Endothelial cell of umbilical vein (primary cell): ENCODE data around the gene SETD9. TPM values are rescaled to one million over a fixed set of nuclear protein-coding genes. Genes with fewer than 3 reads are reported as not detected.

Experiments
- BruUV-seq: library from RNA; stranded (reverse); fragments of 400-500 nt; replicated peaks from 2 replicates; lab custom pipeline; 2021; lab: Mats Ljungman, UMichigan
- CTCF ChIA-PET: fragments of 300-600, 350-600 bp; sonication (Branson Sonifier 250); formaldehyde crosslinking; loops from one replicate; lab custom pipeline; 2021; ENCODE audit warnings: antibody characterized with exemption, inconsistent platforms; lab: Charles Lee
- POLR2A ChIA-PET: fragments of 300-600, 350-600 bp; sonication (Branson Sonifier 250); formaldehyde crosslinking; loops from one replicate; lab custom pipeline; 2021; ENCODE audit warnings: antibody characterized with exemption, inconsistent platforms; lab: Charles Lee
- DNase-seq: peaks from one replicate; pipeline ENCODE4 v3.0.0-alpha.2; 2011; ENCODE audit warnings: low read depth, low spot score
- FAIRE-seq: peaks from 2 replicates; lab custom pipeline; 2011; peaks lifted over from hg19 to GRCh38; lab: Jason Lieb, UNC
- H2AFZ ChIP-seq: 2 replicates; pipeline ENCODE4 v1.6.0; 2012; ENCODE audit warnings: low read depth, low read length, control low read depth, inconsistent platforms
- H3K27ac ChIP-seq: 2 replicates; pipeline ENCODE4 v1.5.1; 2011; ENCODE audit warnings: low read depth, mild to moderate bottlenecking, control low read depth, low read length, moderate library complexity; ENCODE audit not compliant: insufficient read depth
- H3K27me3 ChIP-seq, 2 experiments: 2 replicates each; pipeline versions ENCODE4 v1.6.0 to v1.6.1; 2011; ENCODE audit warnings: low read length in 2 of 2, mixed read lengths in 1 of 2; ENCODE audit not compliant: control insufficient read depth in 2 of 2, insufficient read depth in 2 of 2
- H3K36me3 ChIP-seq, 2 experiments: 2 replicates in 1 of 2; 3 replicates in 1 of 2; pipeline ENCODE4 v1.5.1; 2011; ENCODE audit warnings: low read length in 2 of 2, mild to moderate bottlenecking in 1 of 2, moderate library complexity in 1 of 2; ENCODE audit not compliant: control insufficient read depth in 2 of 2, insufficient read depth in 2 of 2; ENCODE audit errors: extremely low read depth in 1 of 2
- H3K4me1 ChIP-seq: 3 replicates; pipeline ENCODE4 v1.5.1; 2011; ENCODE audit warnings: mild to moderate bottlenecking, low read length; ENCODE audit not compliant: control insufficient read depth, insufficient read depth; ENCODE audit errors: extremely low read depth
- H3K4me2 ChIP-seq: 2 replicates; pipeline ENCODE4 v1.6.1; 2011; ENCODE audit warnings: low read length, control low read depth, mixed read lengths; ENCODE audit not compliant: insufficient read depth
- H3K4me3 ChIP-seq, 3 experiments: fragments of 200-600 bp in 1 of 3; sonication (generic), shearing (Covaris generic) in 1 of 3; replicated peaks in 1 of 3; 2 replicates each; pipeline ENCODE4 v1.5.1; 2011 to 2016; ENCODE audit warnings: control low read depth in 3 of 3, low read length in 3 of 3, mild to moderate bottlenecking in 2 of 3, inconsistent platforms in 1 of 3, low read depth in 1 of 3, moderate library complexity in 1 of 3; ENCODE audit not compliant: insufficient read depth in 1 of 3
- H3K79me2 ChIP-seq: 2 replicates; pipeline ENCODE4 v1.6.0; 2012; ENCODE audit warnings: low read length, inconsistent platforms; ENCODE audit not compliant: control insufficient read depth, insufficient read depth
- H3K9ac ChIP-seq: replicated peaks from 2 replicates; pipeline ENCODE3; 2011; ENCODE audit warnings: low read length, control low read depth; ENCODE audit not compliant: insufficient read depth; ENCODE audit errors: extremely low read depth
- H3K9me1 ChIP-seq: replicated peaks from 3 replicates; pipeline ENCODE4 v1.6.0; 2011; ENCODE audit warnings: mild to moderate bottlenecking, low read length; ENCODE audit not compliant: control insufficient read depth, insufficient read depth; ENCODE audit errors: extremely low read depth
- H3K9me3 ChIP-seq: replicated peaks from 2 replicates; pipeline ENCODE4 v1.5.1; 2012; ENCODE audit warnings: low read length, inconsistent platforms; ENCODE audit not compliant: control insufficient read depth, insufficient read depth
- H4K20me1 ChIP-seq: replicated peaks from 2 replicates; pipeline ENCODE3; 2011; ENCODE audit warnings: mild to moderate bottlenecking, low read length; ENCODE audit not compliant: control insufficient read depth, insufficient read depth; ENCODE audit errors: extremely low read depth
- CTCF ChIP-seq, 2 donors: IDR thresholded peaks; 1 replicate in 1 of 2; 2 replicates in 1 of 2; pipeline ENCODE4 v1.5.1; 2011; ENCODE audit warnings: low read length in 2 of 2, mild to moderate bottlenecking in 2 of 2, moderate library complexity in 2 of 2, control low read depth in 1 of 2, inconsistent platforms in 1 of 2, low read depth in 1 of 2; ENCODE audit not compliant: insufficient read depth in 1 of 2; ENCODE audit errors: extremely low read depth in 1 of 2
- EZH2 ChIP-seq: IDR thresholded peaks from 2 replicates; pipeline ENCODE4 v1.6.1; 2012; ENCODE audit warnings: borderline replicate concordance, low read depth, mild to moderate bottlenecking, moderate library complexity, low read length, inconsistent platforms; ENCODE audit not compliant: severe bottlenecking
- FOS ChIP-seq: IDR thresholded peaks from 2 replicates; pipeline ENCODE4 v1.6.1; 2011; ENCODE audit warnings: mild to moderate bottlenecking, low read length, moderate library complexity, borderline replicate concordance; ENCODE audit not compliant: insufficient read depth
- GATA2 ChIP-seq: IDR thresholded peaks from 2 replicates; pipeline ENCODE4 v1.7.0; 2011; ENCODE audit warnings: low read depth, mild to moderate bottlenecking, moderate library complexity, mixed read lengths, low read length; ENCODE audit not compliant: insufficient read length, insufficient read depth
- JUN ChIP-seq: IDR thresholded peaks from 2 replicates; pipeline ENCODE4 v1.6.1; 2011; ENCODE audit warnings: borderline replicate concordance, low read depth; ENCODE audit not compliant: insufficient read length, insufficient read depth
- MAX ChIP-seq: IDR thresholded peaks from 2 replicates; pipeline ENCODE4 v1.6.1; 2011; ENCODE audit not compliant: insufficient read depth, insufficient read length
- MYC ChIP-seq: IDR thresholded peaks from one replicate; pipeline ENCODE4 v1.6.1; 2011; ENCODE audit warnings: mild to moderate bottlenecking, low read depth, low read length
- POLR2A ChIP-seq: IDR thresholded peaks from 2 replicates; pipeline ENCODE4 v1.6.1; 2012; ENCODE audit warnings: low read depth, mild to moderate bottlenecking, control low read depth, low read length
- POLR2AphosphoS5 ChIP-seq: IDR thresholded peaks from 2 replicates; pipeline ENCODE4 v1.6.1; 2012; ENCODE audit warnings: low read depth, mild to moderate bottlenecking, control low read depth, low read length, moderate library complexity; ENCODE audit not compliant: insufficient read depth
- dilution Hi-C: fragments of 300-500 bp; cut with MboI; formaldehyde crosslinking; loops from one replicate; pipeline ENCODE4 v1.15.0; 2019; ENCODE audit warnings: low sequenced_read_pairs; ENCODE audit not compliant: extremely low pct_ligation_motif_present
- intact Hi-C: fragments of 100-400 bp; cut with micrococcal nuclease; formaldehyde crosslinking; loops from one replicate; pipeline ENCODE4 v1.10.0; 2022
- polyA plus RNA-seq, 4 experiments: library from polyadenylated mRNA; depleted of rRNA in 3 of 4; stranded (reverse) in 3 of 4; unstranded in 1 of 4; fragments of >200 nt; gene quantifications; 2 replicates each; pipeline versions ENCODE4 v1.2.1 to v1.2.3, GENCODE V29; 2011 to 2012; ENCODE audit warnings: missing spikeins in 1 of 4
- total RNA-seq: library from RNA; stranded (reverse); gene quantifications from 2 replicates; pipeline ENCODE4 v1.2.3, GENCODE V29; 2021

SETD9 gene
- total and polyA plus RNA-seq, 2 donors (not counting 3 experiments of a cell fraction or from before 2014, with no cell fraction given) = 7.1 to 7.9 TPM

- BruUV-seq = no TSS peak
- ChIA-PET CTCF (interaction anchor here (0.9 to 1.4 kb wide), 4 partner anchors 8 to 36 kb away, joined by 3 read pairs; partner anchors contain the start of gene SETD9), POLR2A (no interaction called here)
- H3K9me3 ChIP-seq = no peaks in the 10 kb centered on the region
- H3K27me3 ChIP-seq = no peaks in the 10 kb centered on the region
- no peak overlapping the region for H3K4me3 ChIP-seq
- no peak overlapping the region for H3K9ac ChIP-seq
- no peaks in the 10 kb centered on the region for H3K79me2 ChIP-seq
- no peak overlapping the region for H3K4me2 ChIP-seq
- no peaks in the 10 kb centered on the region for H4K20me1 ChIP-seq
- H3K4me1 ChIP-seq = no peaks in the 10 kb centered on the region
- H3K9me1 ChIP-seq = no peaks in the 10 kb centered on the region
- peaks cover 6 to 7% of the 10 kb centered on the region in 2 experiments for H3K36me3 ChIP-seq
- DNase-seq = no peak
- intact Hi-C loops (no loop called here), dilution Hi-C loops (no loop called here)
- H3K27ac ChIP-seq = no peak overlapping the region
- no peak for FAIRE-seq
- H2AFZ ChIP-seq = no peak overlapping the region
- TF ChIP-seq EZH2 (no peak), FOS (no peak), CTCF (IDR thresholded peaks at IDR 0.05; ENCODE audit: extremely low read depth in 1 of 2, insufficient read depth in 1 of 2, low read depth in 1 of 2, low read length in 2 of 2) (no peak), JUN (no peak), GATA2 (no peak), POLR2AphosphoS5 (no peak), MYC (no peak), POLR2A (no peak), MAX (no peak)
These were observed 36.3 kb upstream of the SETD9 start for GRCh38 chr5:56873056-56873455.
